Liver (tissue), 9 donors: ENCODE measurements around the gene TRIP12. TPM values are rescaled to one million over a fixed set of nuclear protein-coding genes. Genes with fewer than 3 reads are reported as not detected.

Source experiments
- DNase-seq: peaks from one replicate; pipeline ENCODE4 v3.0.0-alpha.2; 2017; ENCODE audit warnings: low spot score
- H3K27ac ChIP-seq, 2 donors: one replicate each; pipeline ENCODE4 v1.7.0; 2013; ENCODE audit warnings: inconsistent platforms in 2 of 2, low read length in 2 of 2, control low read depth in 1 of 2, low read depth in 1 of 2, mild to moderate bottlenecking in 1 of 2
- H3K27me3 ChIP-seq, 4 donors: one replicate each; pipeline versions ENCODE4 v1.6.1 to v1.7.0; 2013; ENCODE audit warnings: low read length in 3 of 4, inconsistent platforms in 1 of 4, mild to moderate bottlenecking in 1 of 4, moderate library complexity in 1 of 4; ENCODE audit not compliant: control insufficient read depth in 4 of 4, insufficient read depth in 4 of 4
- H3K36me3 ChIP-seq, 4 donors: one replicate each; pipeline versions ENCODE4 v1.6.1 to v1.7.0; 2013; ENCODE audit warnings: low read length in 3 of 4, mild to moderate bottlenecking in 3 of 4, low read depth in 1 of 4, moderate library complexity in 1 of 4; ENCODE audit not compliant: control insufficient read depth in 4 of 4, insufficient read depth in 3 of 4
- H3K4me1 ChIP-seq, 4 donors: one replicate each; pipeline versions ENCODE4 v1.6.1 to v1.7.0; 2013; ENCODE audit warnings: low read length in 3 of 4, mild to moderate bottlenecking in 3 of 4, moderate library complexity in 1 of 4; ENCODE audit not compliant: control insufficient read depth in 4 of 4, insufficient read depth in 4 of 4
- H3K4me3 ChIP-seq, 3 donors: one replicate each; pipeline versions ENCODE4 v1.6.1 to v1.7.0; 2013; ENCODE audit warnings: low read length in 3 of 3, control low read depth in 1 of 3, low read depth in 1 of 3, mild to moderate bottlenecking in 1 of 3
- H3K9ac ChIP-seq, 2 donors: one replicate each; pipeline ENCODE4 v1.7.0; 2013; ENCODE audit warnings: low read length in 2 of 2, mild to moderate bottlenecking in 2 of 2, moderate library complexity in 2 of 2, control low read depth in 1 of 2, low read depth in 1 of 2
- H3K9me3 ChIP-seq, 4 donors: one replicate each; pipeline versions ENCODE4 v1.6.1 to v1.7.0; 2013; ENCODE audit warnings: low read length in 3 of 4; ENCODE audit not compliant: control insufficient read depth in 4 of 4
- ATF3 ChIP-seq: IDR thresholded peaks from 2 replicates; pipeline ENCODE4 v1.6.1; 2016; ENCODE audit warnings: antibody characterized with exemption
- CTCF ChIP-seq: fragments of 150-350 bp; IDR thresholded peaks from 2 replicates; pipeline ENCODE4 v1.5.1; 2017; ENCODE audit warnings: improper control_type of control experiment, low read depth, low read length; ENCODE audit not compliant: missing input control
- EGR1 ChIP-seq, 2 donors: IDR thresholded peaks; 2 replicates each; pipeline ENCODE4 v1.6.1; 2016 to 2018; ENCODE audit warnings: antibody characterized with exemption in 2 of 2, low read depth in 2 of 2
- FOXA1 ChIP-seq: IDR thresholded peaks from 2 replicates; pipeline ENCODE4 v1.6.1; 2016; ENCODE audit warnings: antibody characterized with exemption
- FOXA2 ChIP-seq: IDR thresholded peaks from 2 replicates; pipeline ENCODE4 v1.6.1; 2016; ENCODE audit warnings: antibody characterized with exemption
- GABPA ChIP-seq, 2 donors: IDR thresholded peaks in 1 of 2; conservative IDR thresholded peaks in 1 of 2; 2 replicates each; pipeline ENCODE4 v1.6.1; 2016; ENCODE audit warnings: antibody characterized with exemption in 2 of 2, mild to moderate bottlenecking in 1 of 2, moderate library complexity in 1 of 2
- HNF4A ChIP-seq, 2 donors: conservative IDR thresholded peaks; 2 replicates each; pipeline ENCODE4 v1.6.1; 2016; ENCODE audit warnings: antibody characterized with exemption in 2 of 2, mild to moderate bottlenecking in 2 of 2
- HNF4G ChIP-seq: IDR thresholded peaks from 2 replicates; pipeline ENCODE4 v1.6.1; 2016; ENCODE audit warnings: antibody characterized with exemption
- JUND ChIP-seq, 2 donors: IDR thresholded peaks; 2 replicates each; pipeline ENCODE4 v1.6.1; 2016; ENCODE audit warnings: antibody characterized with exemption in 2 of 2
- MAX ChIP-seq: IDR thresholded peaks from 2 replicates; pipeline ENCODE4 v1.6.1; 2016; ENCODE audit warnings: antibody characterized with exemption
- NR2F2 ChIP-seq: IDR thresholded peaks from 2 replicates; pipeline ENCODE4 v1.6.1; 2016; ENCODE audit warnings: antibody characterized with exemption
- RAD21 ChIP-seq, 2 donors: IDR thresholded peaks; 2 replicates each; pipeline ENCODE4 v1.6.1; 2016; ENCODE audit warnings: antibody characterized with exemption in 2 of 2, mild to moderate bottlenecking in 2 of 2
- REST ChIP-seq: IDR thresholded peaks from 2 replicates; pipeline ENCODE4 v1.6.1; 2016; ENCODE audit warnings: antibody characterized with exemption, mild to moderate bottlenecking
- RXRA ChIP-seq, 2 donors: IDR thresholded peaks; 2 replicates each; pipeline ENCODE4 v1.6.1; 2017 to 2018; ENCODE audit warnings: antibody characterized with exemption in 2 of 2, mild to moderate bottlenecking in 1 of 2
- SP1 ChIP-seq: IDR thresholded peaks from 2 replicates; pipeline ENCODE4 v1.6.1; 2018; ENCODE audit warnings: antibody characterized with exemption, mild to moderate bottlenecking
- TAF1 ChIP-seq: conservative IDR thresholded peaks from 2 replicates; pipeline ENCODE4 v1.6.1; 2016; ENCODE audit warnings: antibody characterized with exemption, mild to moderate bottlenecking
- YY1 ChIP-seq: IDR thresholded peaks from 2 replicates; pipeline ENCODE4 v1.6.1; 2016; ENCODE audit warnings: antibody characterized with exemption, mild to moderate bottlenecking
- ZBTB33 ChIP-seq: IDR thresholded peaks from 2 replicates; pipeline ENCODE4 v1.6.1; 2016; ENCODE audit warnings: antibody characterized with exemption
- whole genome bisulfite sequencing: extraction: QIAGEN DNeasy Blood & Tissue Kit; methylation state at CpG from one replicate; pipeline ENCODE4 v1.1.7; 2013; 5-methylcytosine and 5-hydroxymethylcytosine counted together
- polyA plus RNA-seq, 2 donors: library from polyadenylated mRNA; stranded (reverse) in 1 of 2; unstranded in 1 of 2; fragments of 200-250 nt in 1 of 2; fragments of >200 nt in 1 of 2; fragmentation: Nextera tagmentation in 1 of 2; extraction: Ambion mirVana in 1 of 2; gene quantifications; one replicate each; pipeline versions ENCODE4 v1.2.1 to v1.2.3, GENCODE V29; 2013 to 2015
- total RNA-seq, 2 donors: library from RNA; depleted of rRNA; stranded (reverse); fragments of >200 nt; gene quantifications; one replicate each; pipeline ENCODE4 v1.2.3, GENCODE V29; 2014
- donor health status: healthy.
- donor health status: healthy.
- donor health status: healthy.
- donor health status: healthy.
- donor health status: healthy.

TRIP12 gene
- total and polyA plus RNA-seq, 4 donors: 13.9 to 128 (median 67.4) TPM

GRCh38 chr2:229856413-229856812 lies 65.4 kb downstream of the TRIP12 start:
- Histone ChIP-seq H3K4me1 (no peaks in the 10 kb centered on the region), H3K36me3 (peaks cover 8 to 27% (median 20%) of the 10 kb centered on the region in 4 donors), H3K9ac (no peak overlapping the region), H3K9me3 (no peaks in the 10 kb centered on the region), H3K27me3 (no peaks in the 10 kb centered on the region), H3K27ac (no peak overlapping the region), H3K4me3 (no peak overlapping the region)
- no peak for TF ChIP-seq JUND (IDR thresholded peaks at IDR 0.05)
- no peak for TF ChIP-seq FOXA2
- TF ChIP-seq ATF3: no peak
- no peak for TF ChIP-seq REST
- TF ChIP-seq SP1: no peak
- no peak for TF ChIP-seq HNF4G
- TF ChIP-seq CTCF: no peak
- no peak for TF ChIP-seq HNF4A (conservative IDR thresholded peaks at IDR 0.05)
- no peak for TF ChIP-seq ZBTB33
- no peak for TF ChIP-seq RXRA (IDR thresholded peaks at IDR 0.05)
- TF ChIP-seq FOXA1: no peak
- no peak for TF ChIP-seq RAD21 (IDR thresholded peaks at IDR 0.05)
- TF ChIP-seq GABPA (IDR thresholded peaks at IDR 0.05 in 1 of 2, conservative IDR thresholded peaks at IDR 0.05 in 1 of 2): no peak
- TF ChIP-seq MAX: no peak
- TF ChIP-seq NR2F2: no peak
- TF ChIP-seq EGR1 (IDR thresholded peaks at IDR 0.05; ENCODE audit: low read depth in 2 of 2): no peak
- no peak for TF ChIP-seq TAF1
- no peak for TF ChIP-seq YY1
- DNase-seq: no peak

- peaks cover 8 to 27% (median 20%) of the 10 kb centered on the region in 4 donors for H3K36me3 ChIP-seq
- DNase-seq: no peak
- no peak overlapping the region for H3K9ac ChIP-seq
- H3K4me3 ChIP-seq: no peak overlapping the region
- no peaks in the 10 kb centered on the region for H3K27me3 ChIP-seq
- no peaks in the 10 kb centered on the region for H3K4me1 ChIP-seq
- H3K27ac ChIP-seq: no peak overlapping the region
- no peaks in the 10 kb centered on the region for H3K9me3 ChIP-seq
- 95% methylated on average over 5 of the region's 5 CpGs for WGBS
- TF ChIP-seq NR2F2 (no peak), EGR1 (IDR thresholded peaks at IDR 0.05; ENCODE audit: low read depth in 2 of 2) (no peak), FOXA2 (no peak), GABPA (IDR thresholded peaks at IDR 0.05 in 1 of 2, conservative IDR thresholded peaks at IDR 0.05 in 1 of 2) (no peak), TAF1 (no peak)
These were observed 66.7 kb downstream of the TRIP12 start for GRCh38 chr2:229855116-229855515.
